Measurements from ENCODE around the gene PGK1.
"Not testable (repeated sequence)": the region's sequence is repeated elsewhere in the genome, so short reads cannot be mapped to it uniquely, and the experiment has no call there.

The PGK1 gene

DNA sequence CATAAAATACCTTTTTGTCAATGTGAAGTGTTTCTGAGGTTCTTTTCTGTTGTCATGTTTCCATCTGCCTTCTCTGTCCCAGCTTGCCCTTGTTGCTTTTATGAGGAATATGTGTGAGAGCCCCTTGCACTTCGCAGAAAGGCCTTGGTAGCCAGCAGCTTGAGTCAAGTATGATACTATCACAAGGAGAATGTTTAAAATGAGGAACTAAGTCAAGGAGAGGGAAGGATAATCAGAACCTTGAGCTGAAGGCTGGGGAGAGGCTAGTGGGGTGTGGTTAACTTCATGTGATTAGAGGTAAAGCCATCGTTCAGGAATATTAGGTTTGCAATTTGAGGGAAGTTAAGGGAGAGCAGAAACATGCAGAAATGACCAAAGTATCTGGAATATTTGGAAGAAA, 12.7 kb downstream of the PGK1 start:
- DNase-seq: peak; percentile 28

DNA sequence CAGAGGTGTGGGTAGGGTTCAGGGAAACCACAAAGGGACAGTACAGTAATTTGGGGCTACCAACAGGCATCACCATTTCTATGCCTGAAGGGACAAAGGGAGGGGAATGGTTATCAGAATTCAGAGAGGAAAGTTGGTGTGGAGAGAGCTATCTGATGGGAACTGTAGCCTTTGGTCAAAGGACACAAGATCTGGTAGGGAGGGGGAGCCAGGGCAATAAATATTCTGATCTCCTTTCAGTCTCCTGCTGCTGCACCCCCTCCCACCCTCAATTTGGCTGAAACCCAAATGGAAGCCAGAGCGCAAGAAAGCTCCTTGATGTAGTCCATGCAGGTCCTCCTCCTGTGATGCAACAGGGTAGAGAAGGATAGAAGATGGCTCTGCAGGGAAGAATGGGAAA, 14.6 kb downstream of the PGK1 start:
- no peak for DNase-seq

DNA sequence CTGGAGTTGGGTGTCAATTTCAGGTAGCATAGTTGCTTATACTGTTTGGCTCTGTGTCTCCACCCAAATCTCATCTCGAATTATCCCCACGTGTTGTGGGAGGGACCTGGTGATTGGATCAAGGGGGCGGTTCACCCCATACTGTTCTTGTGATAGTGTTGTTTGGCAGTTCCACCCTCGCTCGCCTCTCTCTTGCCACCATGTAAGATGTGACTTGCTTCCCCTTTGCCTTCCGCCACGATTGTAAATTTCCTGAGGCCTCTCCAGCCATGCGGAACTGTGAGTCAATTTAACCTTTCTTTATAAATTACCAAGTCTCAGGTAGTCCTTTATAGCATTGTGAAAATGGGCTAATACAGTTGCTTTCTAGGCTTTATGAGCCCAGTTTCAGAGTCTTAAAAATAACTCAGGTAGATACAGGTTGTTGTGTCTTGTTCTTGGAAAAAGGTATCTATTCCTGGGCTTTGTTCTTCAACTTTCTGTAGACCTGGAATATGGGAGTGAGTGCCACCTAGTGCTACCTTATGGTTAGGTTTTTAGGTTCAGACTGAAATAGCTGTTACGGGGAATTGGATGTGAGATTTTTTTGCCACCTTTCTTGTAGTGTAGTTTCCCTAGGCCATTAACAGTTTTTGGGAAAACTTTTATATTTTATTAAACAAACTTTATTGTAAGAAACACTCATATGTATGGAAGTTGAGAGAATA, 15.6 kb downstream of the PGK1 start:
- DNase-seq: no peak

DNA sequence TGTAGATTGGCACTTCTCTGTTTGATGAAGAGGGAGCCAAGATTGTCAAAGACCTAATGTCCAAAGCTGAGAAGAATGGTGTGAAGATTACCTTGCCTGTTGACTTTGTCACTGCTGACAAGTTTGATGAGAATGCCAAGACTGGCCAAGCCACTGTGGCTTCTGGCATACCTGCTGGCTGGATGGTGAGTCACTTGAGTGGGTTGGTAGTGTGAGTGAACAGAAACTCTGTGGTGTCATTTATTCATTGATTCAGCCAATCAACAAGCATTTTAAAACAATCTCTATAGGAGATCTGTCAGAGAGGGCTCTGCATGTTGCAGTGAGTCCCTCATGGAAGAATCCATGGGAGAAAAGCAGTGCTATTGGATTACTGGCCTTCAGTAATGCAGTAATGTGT, 19.1 kb downstream of the PGK1 start:
- DNase-seq: no peak

DNA sequence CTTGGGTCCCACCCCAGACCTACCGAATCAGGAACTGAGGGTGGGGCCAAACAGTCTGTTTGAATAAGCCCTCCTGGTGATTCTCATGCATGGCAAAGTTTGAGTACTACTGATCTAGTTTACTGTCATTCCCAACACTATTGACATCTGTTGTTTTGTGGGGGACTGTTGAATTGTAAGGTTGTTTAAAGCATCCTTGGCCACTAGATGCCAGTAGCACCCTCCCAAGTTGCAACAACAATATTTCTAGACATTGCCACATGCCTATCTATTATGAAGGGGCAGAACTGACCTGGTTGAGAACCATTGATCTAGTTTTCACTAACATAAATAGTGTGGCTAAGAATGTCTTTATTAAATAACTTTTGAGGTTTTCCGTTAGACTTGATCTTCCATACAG, 20.3 kb downstream of the PGK1 start:
- DNase-seq: no peak

DNA sequence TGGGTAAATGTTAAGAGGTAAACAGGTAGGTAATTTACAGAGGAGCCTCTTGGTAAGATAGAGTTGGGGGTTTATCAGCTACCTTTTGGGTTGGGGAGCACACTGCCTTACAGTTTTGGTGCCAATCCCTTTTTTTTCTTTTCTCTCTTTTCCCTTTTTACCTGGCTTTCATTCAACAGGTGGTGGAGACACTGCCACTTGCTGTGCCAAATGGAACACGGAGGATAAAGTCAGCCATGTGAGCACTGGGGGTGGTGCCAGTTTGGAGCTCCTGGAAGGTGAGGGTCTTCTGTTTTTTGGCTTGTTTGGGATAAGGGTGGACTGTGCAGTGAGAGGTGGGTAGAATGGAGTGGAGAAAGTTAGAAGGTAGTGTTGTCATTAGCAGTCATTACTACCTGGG, 21.1 kb downstream of the PGK1 start:
- no peak for DNase-seq

DNA sequence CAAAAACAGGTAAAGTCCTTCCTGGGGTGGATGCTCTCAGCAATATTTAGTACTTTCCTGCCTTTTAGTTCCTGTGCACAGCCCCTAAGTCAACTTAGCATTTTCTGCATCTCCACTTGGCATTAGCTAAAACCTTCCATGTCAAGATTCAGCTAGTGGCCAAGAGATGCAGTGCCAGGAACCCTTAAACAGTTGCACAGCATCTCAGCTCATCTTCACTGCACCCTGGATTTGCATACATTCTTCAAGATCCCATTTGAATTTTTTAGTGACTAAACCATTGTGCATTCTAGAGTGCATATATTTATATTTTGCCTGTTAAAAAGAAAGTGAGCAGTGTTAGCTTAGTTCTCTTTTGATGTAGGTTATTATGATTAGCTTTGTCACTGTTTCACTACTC, 21.7 kb downstream of the PGK1 start:
- not testable (repeated sequence) for DNase-seq

DNA sequence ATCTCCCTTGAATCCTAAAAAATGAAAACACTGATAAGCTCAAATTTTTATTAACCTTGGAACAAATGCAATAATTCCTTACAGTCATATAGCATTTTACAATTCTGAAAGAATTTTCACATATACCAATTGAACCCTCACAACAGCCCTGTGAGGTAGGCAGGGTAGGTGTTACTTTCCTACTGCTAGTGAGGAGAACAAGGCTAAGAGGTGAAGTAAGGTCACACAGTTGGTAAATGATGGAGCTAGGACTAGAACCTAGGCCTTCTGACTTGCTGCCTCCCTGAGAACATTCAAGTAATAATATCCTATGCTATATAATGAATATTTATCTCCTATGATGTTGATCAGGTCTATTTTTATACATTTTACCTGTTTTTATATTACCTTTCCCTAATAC, 25.7 kb downstream of the PGK1 start:
- DNase-seq: no peak

DNA sequence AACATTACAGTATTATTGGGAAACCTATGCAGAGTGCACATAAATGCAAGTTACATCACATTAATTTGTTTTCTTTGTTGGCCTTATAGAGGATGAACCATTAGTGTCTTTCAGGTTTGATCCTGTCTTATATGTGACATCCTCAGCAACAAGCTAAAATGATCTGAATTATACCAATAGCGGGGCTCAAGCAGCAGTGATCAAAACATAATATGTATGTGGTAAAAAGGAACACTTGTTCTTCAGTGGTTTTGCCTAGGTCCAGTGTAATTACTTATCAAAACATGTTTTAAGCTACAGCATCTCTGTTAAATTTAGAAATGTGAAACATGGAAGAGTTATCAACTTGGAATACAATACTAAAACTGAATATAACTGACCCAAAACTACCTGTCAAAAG, 26.3 kb downstream of the PGK1 start:
- no peak for DNase-seq

DNA sequence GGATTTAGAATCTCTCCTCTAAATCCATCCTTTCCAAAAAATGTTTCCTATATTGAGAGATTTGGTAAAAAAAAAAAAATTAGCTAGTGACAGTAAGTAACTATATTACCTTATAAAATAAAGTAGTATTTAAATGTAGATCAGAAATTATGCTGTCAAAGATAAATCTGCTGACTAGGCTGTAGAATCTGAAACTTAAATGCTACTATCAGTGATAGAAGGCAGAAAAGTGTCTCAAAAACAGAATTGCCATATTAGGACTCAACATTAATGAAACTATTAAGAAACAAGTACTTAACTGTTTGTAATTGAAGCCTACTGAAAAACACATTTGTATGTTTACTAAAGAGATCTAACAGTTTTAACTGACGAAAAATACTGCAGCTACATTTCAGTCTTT, 27.1 kb downstream of the PGK1 start:
- DNase-seq: no peak

DNA sequence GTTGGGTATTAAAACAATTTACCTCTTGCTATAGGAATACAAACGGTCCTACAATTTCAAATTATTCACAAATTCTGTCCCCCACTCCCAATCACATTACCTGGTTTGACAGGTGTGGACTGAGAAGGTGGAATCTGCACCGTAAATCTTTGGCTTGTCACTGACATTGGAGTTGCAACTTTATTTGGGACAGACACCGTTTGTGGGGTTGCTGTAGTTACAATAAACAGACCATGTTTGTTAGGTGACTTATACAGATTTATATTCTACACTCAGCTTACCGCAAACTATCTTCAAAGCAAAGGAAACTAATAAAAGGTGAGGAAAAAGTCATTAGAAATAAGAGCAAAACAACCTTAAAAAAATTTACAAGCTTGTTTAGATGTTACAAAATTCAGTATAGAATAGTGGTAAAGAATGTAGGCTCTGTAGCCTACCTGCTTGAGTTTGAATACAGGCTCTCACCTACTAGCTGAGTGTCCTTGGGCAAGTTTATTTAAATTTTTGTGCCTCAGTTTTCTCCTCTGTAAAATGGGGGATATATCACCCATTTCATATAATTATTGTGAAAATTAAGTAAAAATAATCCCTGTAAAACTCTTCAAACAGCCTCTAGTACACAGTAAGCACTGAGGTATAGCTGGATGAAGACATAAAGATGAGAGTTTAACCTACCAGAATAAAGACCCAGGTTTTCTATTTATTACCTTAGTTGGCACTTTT, 29.4 kb downstream of the PGK1 start:
- no peak for DNase-seq

DNA sequence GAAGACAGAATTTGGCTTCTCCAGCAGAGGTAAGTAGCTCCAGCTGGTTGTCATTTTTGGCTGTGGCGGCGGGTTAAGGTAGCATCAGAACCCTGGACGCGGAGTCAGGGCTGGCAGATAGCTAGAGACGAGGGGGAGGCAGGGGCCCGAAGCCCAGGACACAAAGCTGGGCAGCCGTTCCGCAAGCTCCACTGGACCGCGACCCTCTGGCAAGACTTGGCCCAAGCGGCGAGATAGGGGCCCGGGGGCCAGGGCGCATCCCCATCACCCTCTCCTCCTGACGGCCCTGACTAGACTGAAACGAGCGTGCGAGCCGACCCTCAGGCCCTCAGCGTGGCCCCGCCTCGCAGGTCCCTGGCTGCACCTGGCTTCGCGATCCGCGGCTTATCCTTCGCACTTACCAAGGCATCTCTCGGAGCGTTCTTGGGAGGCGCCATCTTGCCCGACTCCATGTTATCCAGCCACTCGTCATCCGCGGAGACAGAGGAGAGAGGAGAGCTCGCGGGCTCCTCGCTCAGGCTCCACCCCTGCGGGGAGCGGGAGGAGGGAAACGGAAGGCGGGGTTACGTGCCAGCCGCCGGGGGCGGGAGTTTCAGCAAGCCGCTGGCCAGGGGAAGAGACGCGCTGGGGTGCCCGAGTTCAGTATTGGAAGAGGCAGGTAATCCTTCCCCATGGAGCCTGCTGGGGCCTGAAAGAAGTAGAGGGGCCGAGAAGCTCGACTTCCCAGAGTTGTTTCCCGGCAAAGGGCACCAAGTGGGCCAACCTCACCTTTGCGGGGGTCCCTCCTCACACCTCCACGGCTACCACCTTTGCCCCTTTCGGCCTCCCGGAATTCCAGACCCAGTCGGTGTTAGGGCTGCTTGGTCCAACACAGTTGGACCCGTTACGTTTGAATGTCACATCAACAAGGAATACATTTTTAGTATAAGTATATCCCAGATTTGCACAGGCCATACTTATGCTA, 35.4 kb downstream of the PGK1 start, which contains the start of gene TAF9B:
Gene TAF9B, minus strand, starts transcription at position 491 of the 964 bp plus-strand sequence. Its CDS starts 39 bp downstream, at position 452.
- peak; percentile 40 for DNase-seq

DNA sequence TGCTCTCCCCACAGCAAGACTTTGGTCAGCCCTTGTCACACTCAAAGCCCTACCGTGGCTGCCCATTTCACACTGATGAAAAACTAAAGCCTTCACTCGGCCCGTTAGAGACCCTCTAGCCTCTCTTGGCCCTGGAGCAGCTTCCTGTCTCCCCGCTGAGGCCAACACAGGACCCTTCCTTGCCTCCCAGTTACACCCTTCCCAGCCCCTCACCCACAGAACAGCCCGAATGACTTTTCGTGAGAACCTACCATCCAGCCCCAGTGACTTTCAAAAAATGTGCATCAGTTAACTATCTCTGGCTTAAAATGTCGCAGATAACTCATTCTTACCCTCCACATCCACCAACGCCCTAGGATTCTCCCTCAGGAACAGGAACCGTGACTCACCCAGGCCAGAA, 36.2 kb downstream of the PGK1 start:
- DNase-seq: no peak

DNA sequence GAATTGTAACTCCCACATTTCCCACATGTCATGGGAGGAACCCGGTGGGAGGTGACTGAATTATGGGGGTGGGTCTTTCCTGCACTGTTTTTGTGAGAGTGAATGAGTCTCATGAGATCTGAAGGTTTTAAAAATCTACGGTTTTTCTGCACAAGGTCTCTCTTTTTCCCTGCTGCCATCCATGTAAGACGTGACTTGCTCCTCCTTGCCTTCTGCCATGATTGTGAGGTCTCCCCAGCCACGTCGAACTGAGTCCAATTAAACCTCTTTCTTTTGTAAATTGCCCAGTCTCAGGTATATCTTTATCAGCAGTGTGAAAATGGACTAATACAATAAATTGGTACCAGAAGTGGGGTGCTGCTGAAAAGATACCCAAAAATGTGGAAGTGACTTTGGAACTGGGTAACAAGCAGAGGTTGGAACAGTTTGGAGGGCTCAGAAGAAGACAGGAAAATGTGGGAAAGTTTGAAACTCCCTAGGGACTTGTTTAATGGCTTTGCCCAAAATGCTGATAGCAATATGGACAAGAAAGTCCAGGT, 43.0 kb downstream of the PGK1 start:
- not testable (repeated sequence) for DNase-seq

DNA sequence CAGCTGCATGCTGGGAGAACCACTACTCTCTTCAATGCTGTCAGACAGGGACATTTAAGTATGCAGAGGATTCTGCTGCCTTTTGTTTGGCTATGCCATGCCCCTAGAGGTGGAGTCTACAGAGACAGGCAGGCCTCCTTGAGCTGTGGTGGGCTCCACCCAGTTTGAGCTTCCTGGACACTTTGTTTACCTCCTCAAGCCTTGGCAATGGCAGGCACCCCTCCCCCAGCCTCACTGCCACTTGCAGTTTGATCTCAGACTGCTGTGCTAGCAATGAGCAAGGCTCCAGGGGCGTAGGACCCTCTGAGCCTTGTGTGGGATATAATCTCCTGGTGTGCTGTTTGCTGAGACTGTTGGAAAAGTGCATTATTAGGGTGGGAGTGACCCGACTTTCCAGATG, 53.3 kb downstream of the PGK1 start:
- DNase-seq: not testable (repeated sequence)

DNA sequence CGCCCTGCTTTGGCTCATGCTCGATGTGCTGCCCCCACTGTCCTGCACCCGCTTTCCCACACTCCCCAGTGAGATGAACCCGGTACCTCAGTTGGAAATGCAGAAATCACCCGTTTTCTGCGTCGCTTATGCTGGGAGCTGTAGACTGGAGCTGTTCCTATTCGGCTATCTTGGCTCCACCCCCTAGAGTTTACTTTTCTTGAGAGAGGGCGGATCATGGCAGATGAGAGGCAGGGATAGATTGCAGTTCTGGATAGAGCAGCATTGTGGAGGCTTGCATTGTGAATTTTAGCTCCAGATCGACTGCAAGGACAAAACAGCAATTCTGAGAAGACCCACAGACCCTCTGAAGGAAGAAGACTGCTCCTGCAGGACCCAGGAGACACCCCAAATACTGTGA, 53.8 kb downstream of the PGK1 start:
- DNase-seq: not testable (repeated sequence)

DNA sequence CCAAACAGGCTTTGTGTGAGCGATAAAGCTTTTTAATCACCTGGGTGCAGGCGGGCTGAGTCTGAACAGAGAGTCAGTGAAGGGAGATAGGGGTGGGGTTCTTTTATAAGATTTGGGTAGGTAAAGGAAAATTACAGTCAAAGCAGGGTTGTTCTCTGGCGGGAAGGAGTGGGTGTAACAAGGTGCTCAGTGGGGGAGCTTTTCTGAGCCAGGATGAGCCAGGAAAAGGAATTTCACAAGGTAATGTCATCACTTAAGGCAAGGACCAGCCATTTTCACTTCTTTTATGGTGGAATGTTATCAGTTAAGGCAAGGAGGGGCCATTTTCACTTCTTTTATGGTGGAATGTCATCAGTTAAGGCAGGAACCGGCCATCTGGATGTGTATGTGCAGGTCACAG, 56.7 kb downstream of the PGK1 start:
- not testable (repeated sequence) for DNase-seq

DNA sequence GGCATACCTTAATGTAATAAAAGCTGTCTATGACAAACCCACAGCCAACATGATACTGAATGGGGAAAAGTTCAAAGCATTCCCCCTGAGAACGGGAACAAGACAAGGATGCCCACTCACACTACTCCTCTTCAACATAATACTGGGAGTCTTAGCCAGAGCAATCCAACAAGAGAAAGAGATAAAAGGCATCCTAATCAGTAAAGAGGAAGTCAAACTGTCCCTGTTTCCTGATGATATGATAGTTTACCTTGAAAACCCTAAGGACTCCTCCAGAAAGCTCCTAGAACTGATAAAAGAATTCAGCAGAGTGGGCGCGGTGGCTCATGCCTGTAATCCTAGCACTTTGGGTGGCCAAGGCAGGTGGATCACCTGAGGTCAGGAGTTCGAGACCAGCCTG, 59.1 kb downstream of the PGK1 start:
- DNase-seq: not testable (repeated sequence)

DNA sequence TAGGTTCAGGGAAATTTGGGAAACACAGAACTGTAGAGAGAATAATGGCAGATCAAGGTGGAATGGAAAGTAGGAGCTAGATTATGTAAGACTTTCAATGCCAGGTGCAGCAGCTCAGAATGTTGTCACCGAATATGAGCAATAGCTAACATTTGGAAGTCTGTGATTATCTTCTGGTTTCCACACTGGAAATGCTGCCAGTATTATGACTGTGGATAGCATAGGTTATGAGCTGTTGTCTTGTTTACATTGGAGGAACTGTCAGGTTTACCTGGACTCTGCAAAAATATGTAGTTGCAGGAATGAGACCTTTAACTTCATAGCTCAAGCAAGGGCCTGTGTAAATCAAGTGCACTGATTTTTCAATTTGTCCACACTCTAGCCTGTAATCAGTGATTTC, 61.4 kb downstream of the PGK1 start:
- DNase-seq: no peak

DNA sequence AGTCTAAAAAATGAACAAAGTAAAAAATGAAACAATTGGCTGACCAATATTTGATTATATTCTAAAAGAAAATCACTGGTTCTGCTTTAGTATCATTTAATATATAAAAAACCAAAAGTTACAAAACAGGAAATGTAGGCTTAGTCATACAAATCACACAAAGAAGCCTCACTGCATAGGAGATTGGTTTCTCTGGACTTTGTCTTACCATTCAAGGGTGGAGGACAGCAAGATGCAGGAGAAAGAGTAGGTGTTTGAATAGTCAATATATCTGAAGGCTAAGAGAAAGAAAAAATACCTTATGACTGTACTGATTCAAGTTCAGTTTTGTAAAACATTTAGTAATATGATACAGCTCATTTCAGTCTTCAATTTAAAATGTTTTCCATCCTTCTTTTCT, 64.0 kb downstream of the PGK1 start:
- DNase-seq: no peak

All from SIG-M5 (cell line).